Measurements from ENCODE around the gene PRSS36.

PRSS36 gene

DNA sequence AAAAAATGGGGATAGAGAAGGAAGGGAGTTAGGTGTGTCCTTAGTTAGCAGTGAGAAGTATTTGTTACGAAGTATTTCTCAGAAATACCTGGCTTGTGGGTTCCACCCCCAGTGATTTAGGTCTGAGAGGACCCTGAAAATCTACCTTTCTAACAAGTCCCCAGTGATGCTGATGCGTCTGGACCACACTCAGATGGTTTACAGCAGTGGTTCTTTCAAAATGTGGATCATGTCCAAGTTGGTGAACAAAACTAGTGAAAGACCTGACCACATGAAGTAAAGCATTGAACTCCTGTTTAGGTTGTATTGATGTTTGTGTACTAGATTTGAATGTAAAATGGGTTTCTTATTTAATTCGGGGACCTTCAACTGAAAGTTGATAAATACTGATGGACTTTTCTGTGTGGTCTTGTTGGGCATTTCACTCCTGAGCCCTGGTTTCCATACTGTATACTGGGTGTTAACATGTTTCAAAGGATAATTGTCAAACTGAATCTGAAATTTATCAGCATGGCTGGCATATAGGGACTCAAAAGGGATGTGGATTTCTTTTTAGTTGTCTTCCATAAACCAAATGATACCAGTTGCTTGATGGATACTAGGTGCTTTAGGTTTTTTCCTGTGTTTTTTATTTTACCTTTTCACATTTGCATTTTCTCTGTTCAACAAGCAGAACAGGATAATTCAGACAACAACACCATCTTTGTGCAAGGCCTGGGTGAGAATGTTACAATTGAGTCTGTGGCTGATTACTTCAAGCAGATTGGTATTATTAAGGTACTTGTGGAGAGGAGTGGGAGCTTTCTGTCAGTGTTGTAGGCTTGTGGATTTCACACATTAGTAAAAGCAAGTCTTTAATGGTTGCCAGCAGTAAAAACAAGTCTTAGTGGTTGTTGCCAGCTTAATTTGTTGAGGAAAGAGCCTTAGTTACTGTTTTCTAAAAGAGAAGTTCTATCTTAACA lies 38.9 kb upstream of the PRSS36 start:
- Mint-ChIP-seq H3K4me1 (peaks cover 78% of the 10 kb centered on the region), H3K27ac (peak overlapping the region; percentile 75), H3K4me3 (peak overlapping the region; percentile 4), H3K27me3 (no peaks in the 10 kb centered on the region), H3K9me3 (no peaks in the 10 kb centered on the region), H3K36me3 (peaks cover 93% of the 10 kb centered on the region)
- CTCF ChIA-PET = interaction anchor here (0.9 kb wide), 1 partner anchor 13 kb away, joined by 3 read pairs; no protein-coding TSS in a partner anchor
- DNase-seq = no peak

- Mint-ChIP-seq H3K4me3 (no peak overlapping the region), H3K9me3 (no peaks in the 10 kb centered on the region), H3K27me3 (no peaks in the 10 kb centered on the region), H3K4me1 (peaks cover 84% of the 10 kb centered on the region), H3K36me3 (peaks cover 95% of the 10 kb centered on the region), H3K27ac (peak overlapping the region; percentile 62)
- CTCF ChIA-PET = interaction anchor here (0.5 to 1.0 kb wide), 3 partner anchors 129 to 377 kb away, joined by 3 to 5 read pairs (median 3); no protein-coding TSS in a partner anchor
- no peak for DNase-seq
These were observed 37.9 kb upstream of the PRSS36 start for GRCh38 chr16:31187808-31188189.

- Mint-ChIP-seq H3K36me3 (peaks cover 96% of the 10 kb centered on the region), H3K9me3 (no peaks in the 10 kb centered on the region), H3K4me3 (no peak overlapping the region), H3K27ac (peak overlapping the region; percentile 62), H3K4me1 (peaks cover 89% of the 10 kb centered on the region), H3K27me3 (no peaks in the 10 kb centered on the region)
- no peak for DNase-seq
- CTCF ChIA-PET = interaction anchor here (0.5 to 1.0 kb wide), 3 partner anchors 128 to 376 kb away, joined by 3 to 5 read pairs (median 3); no protein-coding TSS in a partner anchor
These were observed 37.3 kb upstream of the PRSS36 start for GRCh38 chr16:31186930-31187807.

DNA sequence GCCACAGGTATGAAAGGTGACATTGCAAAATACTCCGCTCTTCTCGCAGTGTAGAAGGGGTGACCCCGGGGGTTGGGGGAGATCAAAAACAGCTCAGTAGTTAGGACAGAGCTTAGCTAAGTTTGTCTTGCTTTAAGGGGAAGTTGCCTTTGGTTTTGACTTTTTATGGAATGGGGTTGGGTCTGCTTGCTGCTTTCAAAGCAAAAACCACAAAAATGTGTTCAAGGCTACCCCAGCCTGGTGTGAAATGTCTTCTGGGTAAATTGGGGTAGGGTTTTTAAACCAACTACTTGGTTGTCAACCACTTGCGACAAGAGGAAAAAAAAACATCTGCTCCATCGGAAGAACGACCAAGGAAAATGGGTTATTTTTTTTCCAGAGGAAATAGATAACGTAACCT lies 36.3 kb upstream of the PRSS36 start:
- peak overlapping the region; percentile 47 for H3K27ac Mint-ChIP-seq
- H3K27me3 Mint-ChIP-seq = no peaks in the 10 kb centered on the region
- peaks cover 94% of the 10 kb centered on the region for H3K36me3 Mint-ChIP-seq
- peak overlapping the region; percentile 14 for H3K4me3 Mint-ChIP-seq
- no peak for DNase-seq
- H3K4me1 Mint-ChIP-seq = peaks cover 91% of the 10 kb centered on the region
- CTCF ChIA-PET = interaction anchor here (0.8 kb wide), 1 partner anchor 201 kb away, joined by 3 read pairs; the partner anchor contains the start of gene HSD3B7
- H3K9me3 Mint-ChIP-seq = no peaks in the 10 kb centered on the region

DNA sequence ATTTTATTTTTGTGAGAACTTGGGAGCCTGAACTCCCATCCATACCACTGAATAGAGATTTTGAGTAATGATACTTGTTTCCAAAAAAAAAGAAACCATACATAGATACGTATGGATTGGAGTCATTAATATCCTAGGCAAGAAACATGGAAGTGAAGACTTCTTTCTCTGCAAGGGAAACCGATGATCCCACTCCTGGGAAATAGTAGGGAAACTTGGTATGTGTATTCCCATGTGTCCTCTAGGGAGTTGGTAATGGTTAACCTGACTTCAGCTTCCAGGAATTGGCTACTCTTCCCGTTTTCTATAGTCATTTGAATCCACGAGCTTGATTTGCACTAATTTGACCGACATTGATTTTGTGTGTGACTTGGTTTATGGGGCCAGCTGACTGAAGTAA lies 35.5 kb upstream of the PRSS36 start:
- Mint-ChIP-seq H3K27ac (peak overlapping the region; percentile 65), H3K36me3 (peaks cover 90% of the 10 kb centered on the region), H3K27me3 (no peaks in the 10 kb centered on the region), H3K4me1 (peaks cover 84% of the 10 kb centered on the region), H3K4me3 (peak overlapping the region; percentile 29), H3K9me3 (no peaks in the 10 kb centered on the region)
- CTCF ChIA-PET = interaction anchor here (0.8 kb wide), 1 partner anchor 200 kb away, joined by 3 read pairs; the partner anchor contains the start of gene HSD3B7
- no peak for DNase-seq

DNA sequence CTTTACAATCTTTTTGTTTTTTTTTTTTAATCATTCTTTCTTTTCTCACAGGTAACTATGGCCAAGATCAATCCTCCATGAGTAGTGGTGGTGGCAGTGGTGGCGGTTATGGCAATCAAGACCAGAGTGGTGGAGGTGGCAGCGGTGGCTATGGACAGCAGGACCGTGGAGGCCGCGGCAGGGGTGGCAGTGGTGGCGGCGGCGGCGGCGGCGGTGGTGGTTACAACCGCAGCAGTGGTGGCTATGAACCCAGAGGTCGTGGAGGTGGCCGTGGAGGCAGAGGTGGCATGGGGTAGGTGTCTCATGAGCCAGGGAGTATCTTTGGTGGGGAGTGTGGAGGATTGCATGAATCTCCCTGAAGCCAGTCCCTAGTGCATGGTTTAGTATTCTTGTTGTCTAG lies 35.0 kb upstream of the PRSS36 start:
- peaks cover 80% of the 10 kb centered on the region for H3K4me1 Mint-ChIP-seq

GRCh38 chr16:31183432-31184428 lies 33.9 kb upstream of the PRSS36 start:
- peak overlapping the region; percentile 49 for H3K27ac Mint-ChIP-seq
- H3K4me1 Mint-ChIP-seq = peaks cover 73% of the 10 kb centered on the region
- no peak for DNase-seq
- CTCF ChIA-PET = interaction anchor here (0.9 to 2.3 kb wide), 3 partner anchors 17 to 114 kb away, joined by 3 to 7 read pairs (median 3); no protein-coding TSS in a partner anchor
- peaks cover 80% of the 10 kb centered on the region for H3K36me3 Mint-ChIP-seq
- no peaks in the 10 kb centered on the region for H3K9me3 Mint-ChIP-seq
- H3K27me3 Mint-ChIP-seq = peaks cover 4% of the 10 kb centered on the region
- H3K4me3 Mint-ChIP-seq = peak overlapping the region; percentile 95

More for the DNA sequence above, 35.0 kb upstream of the PRSS36 start:
- CTCF ChIA-PET = no interaction called here
- no peak for DNase-seq
- H3K4me3 Mint-ChIP-seq = peak overlapping the region; percentile 29
- no peaks in the 10 kb centered on the region for H3K9me3 Mint-ChIP-seq
- peak overlapping the region; percentile 65 for H3K27ac Mint-ChIP-seq
- H3K36me3 Mint-ChIP-seq = peaks cover 88% of the 10 kb centered on the region
- H3K27me3 Mint-ChIP-seq = peaks cover 3% of the 10 kb centered on the region

DNA sequence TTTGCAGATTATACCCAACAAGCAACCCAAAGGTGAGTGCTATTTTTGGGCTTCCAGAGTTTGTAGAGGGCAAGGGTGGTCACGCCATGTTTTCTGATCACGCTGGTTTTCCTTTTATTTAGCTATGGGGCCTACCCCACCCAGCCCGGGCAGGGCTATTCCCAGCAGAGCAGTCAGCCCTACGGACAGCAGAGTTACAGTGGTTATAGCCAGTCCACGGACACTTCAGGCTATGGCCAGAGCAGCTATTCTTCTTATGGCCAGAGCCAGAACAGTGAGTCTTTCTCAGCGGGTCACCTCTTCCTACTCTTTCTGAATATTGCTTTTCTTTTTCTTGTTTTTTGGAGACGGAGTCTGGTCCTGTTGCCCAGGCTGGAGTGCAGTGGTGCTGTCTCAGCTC lies 32.5 kb upstream of the PRSS36 start:
- CTCF ChIA-PET = interaction anchor here (0.9 to 2.3 kb wide), 2 partner anchors 40 to 253 kb away, joined by 3 to 7 read pairs; no protein-coding TSS in a partner anchor
- H3K27me3 Mint-ChIP-seq = peaks cover 4% of the 10 kb centered on the region
- peaks cover 66% of the 10 kb centered on the region for H3K36me3 Mint-ChIP-seq
- peaks cover 73% of the 10 kb centered on the region for H3K4me1 Mint-ChIP-seq
- no peak for DNase-seq
- H3K4me3 Mint-ChIP-seq = peak overlapping the region; percentile 95
- H3K27ac Mint-ChIP-seq = peak overlapping the region; percentile 81
- H3K9me3 Mint-ChIP-seq = no peaks in the 10 kb centered on the region

DNA sequence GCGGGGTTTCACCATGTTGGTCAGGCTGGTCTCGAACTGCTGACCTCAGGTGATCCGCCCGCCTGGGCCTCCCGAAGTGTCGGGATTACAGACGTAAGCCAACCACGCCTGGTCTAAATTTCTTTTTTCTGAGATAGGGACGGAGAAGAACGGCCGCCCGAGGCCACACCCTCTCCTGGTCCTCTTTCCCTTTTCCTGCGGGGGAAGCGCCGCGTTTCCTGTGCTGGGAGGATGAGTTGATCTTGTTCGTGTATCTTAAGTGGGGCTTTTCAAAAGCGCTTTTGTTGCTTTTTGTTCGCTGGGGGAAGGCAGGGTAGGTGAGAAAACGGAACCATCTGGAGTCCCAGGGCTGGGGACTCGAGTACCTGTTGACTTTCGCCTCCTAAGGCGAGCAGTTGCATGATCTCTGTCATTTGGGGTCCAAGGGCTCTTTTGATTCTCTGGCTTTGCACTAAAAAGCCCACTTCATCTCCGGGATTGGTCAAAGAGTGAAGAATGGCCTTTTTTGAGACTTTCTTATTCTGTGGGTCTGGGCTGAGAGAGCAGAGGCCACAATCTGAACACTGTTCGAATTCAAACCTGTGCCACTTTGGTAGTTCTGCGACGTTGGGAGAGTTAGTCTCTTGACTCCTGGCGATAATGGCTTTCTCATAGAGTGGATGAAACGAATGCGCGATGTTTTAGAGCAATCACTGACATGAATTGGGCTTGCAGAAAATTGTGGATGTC lies 31.4 kb upstream of the PRSS36 start:
- CTCF ChIA-PET = no interaction called here
- DNase-seq = peak; percentile 50
- Mint-ChIP-seq H3K4me1 (peaks cover 71% of the 10 kb centered on the region), H3K9me3 (no peaks in the 10 kb centered on the region), H3K27me3 (peaks cover 4% of the 10 kb centered on the region), H3K27ac (peak overlapping the region; percentile 100), H3K36me3 (peaks cover 57% of the 10 kb centered on the region), H3K4me3 (peak overlapping the region; percentile 95)

DNA sequence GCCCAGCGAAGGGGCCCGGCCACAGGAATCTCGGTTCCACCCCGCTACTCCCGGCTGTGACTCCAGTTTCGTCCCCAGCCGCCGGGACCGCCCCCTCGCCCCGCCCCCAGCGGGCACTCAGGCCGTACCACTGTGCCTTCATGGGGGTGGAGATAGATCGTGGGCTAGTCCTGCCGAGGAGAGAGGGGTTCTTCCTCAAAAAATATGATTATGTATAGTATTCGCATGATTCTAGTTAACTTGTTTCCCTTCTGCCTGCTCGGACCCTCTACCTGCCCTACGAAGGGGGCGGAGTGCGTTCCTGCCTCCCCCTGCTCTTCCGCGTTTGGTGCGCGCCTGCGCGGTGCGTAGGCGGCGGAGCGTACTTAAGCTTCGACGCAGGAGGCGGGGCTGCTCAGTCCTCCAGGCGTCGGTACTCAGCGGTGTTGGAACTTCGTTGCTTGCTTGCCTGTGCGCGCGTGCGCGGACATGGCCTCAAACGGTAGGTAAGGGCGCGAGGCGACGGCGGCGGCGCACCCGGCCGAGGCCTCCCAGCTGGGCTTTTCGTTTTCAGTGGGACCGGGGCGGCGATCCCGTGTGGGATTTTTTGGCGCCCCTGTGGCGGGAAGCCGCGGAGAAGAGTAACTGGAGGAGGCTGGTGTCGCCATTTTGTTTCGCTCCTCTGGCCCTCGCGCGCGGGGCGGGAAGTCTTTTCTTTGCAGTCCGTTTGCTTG lies 30.0 kb upstream of the PRSS36 start, which contains the start of gene FUS:
Gene FUS, plus strand, starts transcription at position 393 of the 713 bp plus-strand sequence. Its CDS starts 76 bp downstream, at position 469.
- peaks cover 43% of the 10 kb centered on the region for H3K36me3 Mint-ChIP-seq
- peak; percentile 91 for DNase-seq
- H3K27ac Mint-ChIP-seq = peak within 1 kb of the TSS; percentile 100
- peaks cover 59% of the 10 kb centered on the region for H3K4me1 Mint-ChIP-seq
- peak within 1 kb of the TSS; percentile 95 for H3K4me3 Mint-ChIP-seq
- CTCF ChIA-PET = interaction anchor here (0.9 to 4.2 kb wide), 2 partner anchors 37 to 58 kb away, joined by 3 to 23 read pairs; no protein-coding TSS in a partner anchor
- H3K27me3 Mint-ChIP-seq = peaks cover 4% of the 10 kb centered on the region
- no peaks in the 10 kb centered on the region for H3K9me3 Mint-ChIP-seq

GRCh38 chr16:31179219-31179746 lies 29.4 kb upstream of the PRSS36 start:
- Mint-ChIP-seq H3K4me1 (peaks cover 54% of the 10 kb centered on the region), H3K9me3 (no peaks in the 10 kb centered on the region), H3K27ac (peak overlapping the region; percentile 100), H3K4me3 (peak overlapping the region; percentile 95), H3K27me3 (peaks cover 4% of the 10 kb centered on the region), H3K36me3 (peaks cover 39% of the 10 kb centered on the region)
- no peak for DNase-seq
- CTCF ChIA-PET = interaction anchor here (0.9 to 4.2 kb wide), 2 partner anchors 36 to 58 kb away, joined by 3 to 23 read pairs; no protein-coding TSS in a partner anchor
